Central memory CD8-positive, alpha-beta T cell (primary cell): Measurements from ENCODE around the gene IL1A.

Experiments
- ATAC-seq: fragments of 150-1000 bp; cut with Tn5 transposase; replicated peaks from 2 replicates; pipeline ENCODE4 v1.10.0; 2022; ENCODE audit warnings: mild to moderate bottlenecking, moderate FRiP score, moderate number of reproducible peaks; ENCODE audit not compliant: poor library complexity, severe bottlenecking; ENCODE audit errors: extremely low read depth
- DNase-seq, 2 donors: peaks; one replicate each; pipeline ENCODE4 v3.0.0; 2021; ENCODE audit warnings: low spot score in 2 of 2
- H3K27ac Mint-ChIP-seq: one replicate; pipeline ENCODE4 v1.8.0; 2022; ENCODE audit warnings: low read depth, mild to moderate bottlenecking, moderate library complexity, mixed read lengths
- H3K27me3 Mint-ChIP-seq: one replicate; pipeline ENCODE4 v1.8.0; 2022; ENCODE audit warnings: mixed read lengths
- H3K36me3 Mint-ChIP-seq: one replicate; pipeline ENCODE4 v1.8.0; 2022; ENCODE audit warnings: mild to moderate bottlenecking, moderate library complexity, mixed read lengths; ENCODE audit not compliant: insufficient read depth
- H3K4me1 Mint-ChIP-seq: one replicate; pipeline ENCODE4 v1.8.0; 2022; ENCODE audit warnings: mixed read lengths
- H3K4me3 Mint-ChIP-seq: one replicate; pipeline ENCODE4 v1.8.0; 2022; ENCODE audit warnings: mild to moderate bottlenecking, moderate library complexity, mixed read lengths
- H3K9me3 Mint-ChIP-seq: one replicate; pipeline ENCODE4 v1.8.0; 2022; ENCODE audit warnings: mixed read lengths

Gene IL1A

GRCh38 chr2:112733456-112733855, 50.8 kb downstream of the IL1A start:
- DNase-seq (no peak), ATAC-seq (no peak)
- H3K4me3 Mint-ChIP-seq: no peak overlapping the region
- no peaks in the 10 kb centered on the region for H3K4me1 Mint-ChIP-seq
- no peaks in the 10 kb centered on the region for H3K9me3 Mint-ChIP-seq
- no peak overlapping the region for H3K27ac Mint-ChIP-seq
- H3K27me3 Mint-ChIP-seq: no peaks in the 10 kb centered on the region
- peaks cover 1% of the 10 kb centered on the region for H3K36me3 Mint-ChIP-seq

GRCh38 chr2:112731479-112731878, 52.8 kb downstream of the IL1A start:
- H3K36me3 Mint-ChIP-seq: peaks cover 1% of the 10 kb centered on the region

GRCh38 chr2:112730791-112731190, 53.5 kb downstream of the IL1A start:
- no peaks in the 10 kb centered on the region for H3K9me3 Mint-ChIP-seq
- H3K36me3 Mint-ChIP-seq: peaks cover 1% of the 10 kb centered on the region
- DNase-seq (no peak), ATAC-seq (no peak)
- peaks cover 9% of the 10 kb centered on the region for H3K4me1 Mint-ChIP-seq
- H3K27ac Mint-ChIP-seq: no peak overlapping the region
- H3K27me3 Mint-ChIP-seq: no peaks in the 10 kb centered on the region
- no peak overlapping the region for H3K4me3 Mint-ChIP-seq

More at GRCh38 chr2:112731479-112731878, 52.8 kb downstream of the IL1A start:
- DNase-seq (no peak), ATAC-seq (no peak)
- no peak overlapping the region for H3K4me3 Mint-ChIP-seq
- H3K27ac Mint-ChIP-seq: no peak overlapping the region
- no peaks in the 10 kb centered on the region for H3K9me3 Mint-ChIP-seq
- peaks cover 6% of the 10 kb centered on the region for H3K4me1 Mint-ChIP-seq
- H3K27me3 Mint-ChIP-seq: no peaks in the 10 kb centered on the region

GRCh38 chr2:112730216-112730615, 54.1 kb downstream of the IL1A start:
- Mint-ChIP-seq H3K9me3 (no peaks in the 10 kb centered on the region), H3K4me1 (peaks cover 9% of the 10 kb centered on the region), H3K36me3 (peaks cover 1% of the 10 kb centered on the region), H3K27me3 (no peaks in the 10 kb centered on the region), H3K27ac (no peak overlapping the region), H3K4me3 (no peak overlapping the region)
- no peak for ATAC-seq
- no peak for DNase-seq

- Mint-ChIP-seq H3K27me3 (no peaks in the 10 kb centered on the region), H3K27ac (no peak overlapping the region), H3K9me3 (no peaks in the 10 kb centered on the region), H3K4me3 (no peak overlapping the region), H3K36me3 (peaks cover 1% of the 10 kb centered on the region), H3K4me1 (peaks cover 9% of the 10 kb centered on the region)
- no peak for DNase-seq
- ATAC-seq: no peak
Observed at GRCh38 chr2:112728378-112729175, 55.7 kb downstream of the IL1A start.

- H3K4me3 Mint-ChIP-seq: no peak overlapping the region
- H3K27me3 Mint-ChIP-seq: no peaks in the 10 kb centered on the region
- peaks cover 9% of the 10 kb centered on the region for H3K4me1 Mint-ChIP-seq
- H3K27ac Mint-ChIP-seq: no peak overlapping the region
- no peak for ATAC-seq
- H3K9me3 Mint-ChIP-seq: no peaks in the 10 kb centered on the region
- H3K36me3 Mint-ChIP-seq: peaks cover 1% of the 10 kb centered on the region
- DNase-seq: no peak
Observed at GRCh38 chr2:112728029-112728362, 56.3 kb downstream of the IL1A start.

GRCh38 chr2:112727276-112728028, 56.8 kb downstream of the IL1A start:
- no peaks in the 10 kb centered on the region for H3K9me3 Mint-ChIP-seq
- DNase-seq: no peak
- peaks cover 9% of the 10 kb centered on the region for H3K4me1 Mint-ChIP-seq
- peaks cover 1% of the 10 kb centered on the region for H3K36me3 Mint-ChIP-seq
- H3K27ac Mint-ChIP-seq: no peak overlapping the region
- ATAC-seq: no peak
- no peak overlapping the region for H3K4me3 Mint-ChIP-seq
- no peaks in the 10 kb centered on the region for H3K27me3 Mint-ChIP-seq

GRCh38 chr2:112726487-112727190, 57.7 kb downstream of the IL1A start:
- peaks cover 9% of the 10 kb centered on the region for H3K4me1 Mint-ChIP-seq
- peak; percentile 96 for ATAC-seq
- H3K27ac Mint-ChIP-seq: no peak overlapping the region
- no peaks in the 10 kb centered on the region for H3K27me3 Mint-ChIP-seq
- H3K4me3 Mint-ChIP-seq: no peak overlapping the region
- DNase-seq: peak; percentile 76 to 79
- H3K36me3 Mint-ChIP-seq: peaks cover 1% of the 10 kb centered on the region
- H3K9me3 Mint-ChIP-seq: no peaks in the 10 kb centered on the region

- ATAC-seq (no peak), DNase-seq (no peak)
- H3K9me3 Mint-ChIP-seq: no peaks in the 10 kb centered on the region
- peaks cover 1% of the 10 kb centered on the region for H3K36me3 Mint-ChIP-seq
- no peak overlapping the region for H3K4me3 Mint-ChIP-seq
- no peaks in the 10 kb centered on the region for H3K27me3 Mint-ChIP-seq
- peaks cover 9% of the 10 kb centered on the region for H3K4me1 Mint-ChIP-seq
- no peak overlapping the region for H3K27ac Mint-ChIP-seq
Observed at GRCh38 chr2:112725545-112726457, 58.5 kb downstream of the IL1A start.

GRCh38 chr2:112724591-112725525, 59.4 kb downstream of the IL1A start:
- Mint-ChIP-seq H3K4me3 (no peak overlapping the region), H3K36me3 (no peaks in the 10 kb centered on the region), H3K4me1 (peaks cover 9% of the 10 kb centered on the region), H3K27me3 (no peaks in the 10 kb centered on the region), H3K27ac (no peak overlapping the region), H3K9me3 (no peaks in the 10 kb centered on the region)
- DNase-seq: no peak
- ATAC-seq: no peak

- Mint-ChIP-seq H3K4me1 (peaks cover 9% of the 10 kb centered on the region), H3K4me3 (no peak overlapping the region), H3K9me3 (no peaks in the 10 kb centered on the region), H3K27me3 (no peaks in the 10 kb centered on the region), H3K27ac (no peak overlapping the region), H3K36me3 (no peaks in the 10 kb centered on the region)
- DNase-seq (no peak), ATAC-seq (no peak)
Observed at GRCh38 chr2:112723995-112724394, 60.3 kb downstream of the IL1A start.
